GM23338 (cell line): Measurements from ENCODE around the gene PIGB. TPM values are rescaled to one million over a fixed set of nuclear protein-coding genes. Genes with fewer than 3 reads are reported as not detected.
"Not testable (repeated sequence)": the region's sequence is repeated elsewhere in the genome, so short reads cannot be mapped to it uniquely, and the experiment has no call there.

ENCODE experiments used
- ATAC-seq: fragments of 200-7000 bp; cut with Tn5 transposase; 3 replicates; pipeline ENCODE4 v1.9.1; 2020
- DNase-seq: peaks from one replicate; pipeline ENCODE4 v3.0.0-alpha.2; 2015; ENCODE audit warnings: low spot score
- H2AFZ ChIP-seq: fragments of 200-600 bp; sonication (generic); 2 replicates; pipeline ENCODE4 v1.8.0; 2016; ENCODE audit warnings: antibody characterized with exemption, mild to moderate bottlenecking, moderate library complexity
- H3F3A ChIP-seq: fragments of 200-600 bp; sonication (generic); replicated peaks from 2 replicates; pipeline ENCODE4 v1.8.0; 2017; ENCODE audit warnings: antibody characterized with exemption, mixed run types, low read depth
- H3K27ac ChIP-seq: fragments of 200-600 bp; sonication (generic); 2 replicates; pipeline ENCODE4 v1.6.1; 2016; ENCODE audit warnings: low read depth
- H3K27me3 ChIP-seq: fragments of 200-600 bp; sonication (generic); 2 replicates; pipeline ENCODE4 v1.8.0; 2016; ENCODE audit warnings: mild to moderate bottlenecking, mixed run types, moderate library complexity; ENCODE audit not compliant: insufficient read depth
- H3K36me3 ChIP-seq: fragments of 200-600 bp; sonication (generic); 2 replicates; pipeline ENCODE4 v1.8.0; 2016; ENCODE audit warnings: mild to moderate bottlenecking; ENCODE audit not compliant: insufficient read depth
- H3K4me1 ChIP-seq: fragments of 200-600 bp; sonication (generic); 2 replicates; pipeline ENCODE4 v1.8.0; 2016; ENCODE audit warnings: mild to moderate bottlenecking, moderate library complexity; ENCODE audit not compliant: insufficient read depth
- H3K4me2 ChIP-seq: fragments of 200-600 bp; sonication (generic); 2 replicates; pipeline ENCODE4 v1.7.1; 2017; ENCODE audit warnings: mixed run types
- H3K4me3 ChIP-seq: fragments of 200-600 bp; sonication (generic); 2 replicates; pipeline ENCODE4 v1.6.1; 2016; ENCODE audit warnings: mixed run types
- H3K79me2 ChIP-seq: fragments of 200-600 bp; sonication (generic); replicated peaks from 2 replicates; pipeline ENCODE4 v1.8.0; 2017; ENCODE audit warnings: mild to moderate bottlenecking; ENCODE audit not compliant: insufficient read depth
- H3K9me2 ChIP-seq: fragments of 200-600 bp; sonication (generic); 2 replicates; pipeline ENCODE4 v1.8.0; 2017; ENCODE audit not compliant: insufficient read depth
- H4K20me1 ChIP-seq: fragments of 200-600 bp; sonication (generic); replicated peaks from 2 replicates; pipeline ENCODE4 v1.8.0; 2017; ENCODE audit warnings: mild to moderate bottlenecking; ENCODE audit not compliant: insufficient read depth
- H3K27ac Mint-ChIP-seq: 2 replicates; pipeline ENCODE4 v1.8.0; 2020; ENCODE audit warnings: inconsistent platforms, mild to moderate bottlenecking, moderate library complexity, mixed read lengths
- H3K27me3 Mint-ChIP-seq: 3 replicates; pipeline ENCODE4 v1.8.0; 2022; ENCODE audit warnings: low read depth, mild to moderate bottlenecking, moderate library complexity, mixed read lengths, inconsistent platforms; ENCODE audit not compliant: insufficient read depth, poor library complexity
- H3K36me3 Mint-ChIP-seq: 3 replicates; pipeline ENCODE4 v1.8.0; 2021; ENCODE audit warnings: low read depth, mild to moderate bottlenecking, inconsistent platforms, moderate library complexity, mixed read lengths
- H3K4me1 Mint-ChIP-seq: 3 replicates; pipeline ENCODE4 v1.8.0; 2020; ENCODE audit warnings: mild to moderate bottlenecking, inconsistent platforms, mixed read lengths
- H3K4me3 Mint-ChIP-seq: 3 replicates; pipeline ENCODE4 v1.8.0; 2021; ENCODE audit warnings: moderate library complexity, mild to moderate bottlenecking, inconsistent platforms, mixed read lengths
- H3K9me3 Mint-ChIP-seq: 3 replicates; pipeline ENCODE4 v1.8.0; 2020; ENCODE audit warnings: moderate library complexity, mild to moderate bottlenecking, inconsistent platforms, mixed read lengths
- CREB1 ChIP-seq: fragments of 250-450 bp; sonication (Bioruptor Pico); IDR thresholded peaks from 2 replicates; pipeline ENCODE4 v1.5.0; 2020; ENCODE audit warnings: low read depth, mild to moderate bottlenecking, moderate library complexity
- CTCF ChIP-seq, 2 experiments: fragments of 200-600 bp in 1 of 2; sonication (generic) in 1 of 2; conservative IDR thresholded peaks; 2 replicates each; pipeline versions ENCODE4 v1.5.1 to v1.6.1; 2016 to 2017; ENCODE audit warnings: antibody characterized with exemption in 2 of 2, low read depth in 2 of 2, mild to moderate bottlenecking in 2 of 2, moderate library complexity in 1 of 2
- ETS1 ChIP-seq: IDR thresholded peaks from 2 replicates; pipeline ENCODE4 v1.6.1; 2016; ENCODE audit warnings: antibody characterized with exemption
- EZH2 ChIP-seq: fragments of 200-600 bp; sonication (generic); IDR thresholded peaks from one replicate; pipeline ENCODE4 v1.8.0; 2017; ENCODE audit warnings: antibody characterized with exemption, mild to moderate bottlenecking, low read depth; ENCODE audit not compliant: unreplicated experiment
- JUNB ChIP-seq: IDR thresholded peaks from one replicate; pipeline ENCODE4 v1.6.1; 2016; ENCODE audit warnings: antibody characterized with exemption; ENCODE audit not compliant: unreplicated experiment
- NANOG ChIP-seq: IDR thresholded peaks from 2 replicates; pipeline ENCODE4 v1.6.1; 2016; ENCODE audit warnings: antibody characterized with exemption, borderline replicate concordance
- REST ChIP-seq: IDR thresholded peaks from one replicate; pipeline ENCODE4 v1.6.1; 2018; ENCODE audit warnings: antibody characterized with exemption; ENCODE audit not compliant: unreplicated experiment
- polyA plus RNA-seq: library from polyadenylated mRNA; unstranded; fragments of >200 nt; fragmentation: Nextera tagmentation; extraction: Ambion mirVana; gene quantifications from 2 replicates; pipeline ENCODE4 v1.2.1, GENCODE V29; 2016
- total RNA-seq: library from RNA; depleted of rRNA; stranded (reverse); fragments of >200 nt; shearing (Covaris generic); gene quantifications from 2 replicates; pipeline ENCODE4 v1.2.3, GENCODE V29; 2014

PIGB gene
- total and polyA plus RNA-seq, 2 experiments from 2014 or later = 6.1 to 9.0 TPM

GRCh38 chr15:55284426-55284825 lies 34.6 kb upstream of the PIGB start (continued):
- TF ChIP-seq REST (no peak), ETS1 (no peak), EZH2 (no peak), JUNB (no peak), CREB1 (CRISPR knock-in tag) (no peak), NANOG (no peak), CTCF (conservative IDR thresholded peaks at IDR 0.05; ENCODE audit: low read depth in 2 of 2) (no peak)

- H3K4me3 ChIP-seq, H3K27ac Mint-ChIP-seq, H3K9me2 ChIP-seq, DNase-seq, H4K20me1 ChIP-seq, H3K36me3 Mint-ChIP-seq, H2AFZ ChIP-seq, H3K79me2 ChIP-seq, H3F3A ChIP-seq, ATAC-seq, H3K27ac ChIP-seq, H3K4me1 ChIP-seq, H3K27me3 Mint-ChIP-seq, H3K36me3 ChIP-seq, H3K4me2 ChIP-seq, H3K4me3 Mint-ChIP-seq, H3K9me3 Mint-ChIP-seq: not testable (repeated sequence)
- peaks cover 13% of the 10 kb centered on the region for H3K4me1 Mint-ChIP-seq
- peaks cover 11% of the 10 kb centered on the region for H3K27me3 ChIP-seq
Observed at GRCh38 chr15:55286442-55287189, 32.4 kb upstream of the PIGB start.
